NB4 (cell line): ENCODE measurements around the gene ZNF699.
"Not testable (repeated sequence)": the region's sequence is repeated elsewhere in the genome, so short reads cannot be mapped to it uniquely, and the experiment has no call there.

ENCODE experiments used
- DNase-seq: peaks from one replicate; pipeline ENCODE4 v3.0.0; 2010; ENCODE audit warnings: low read depth
- H3K4me3 ChIP-seq: one replicate; pipeline ENCODE4 v1.5.1; 2011; ENCODE audit warnings: mild to moderate bottlenecking, low read depth, low read length, moderate library complexity
- MYC ChIP-seq: IDR thresholded peaks from 2 replicates; pipeline ENCODE4 v1.6.1; 2011; ENCODE audit warnings: low read depth, low read length
- POLR2A ChIP-seq: IDR thresholded peaks from 2 replicates; pipeline ENCODE4 v1.6.1; 2011; ENCODE audit warnings: mild to moderate bottlenecking; ENCODE audit not compliant: insufficient read length; ENCODE audit errors: extremely low read depth
- TF ChIP-seq, protein P1 (sequence below): IDR thresholded peaks from 2 replicates; pipeline ENCODE4 v1.6.1; 2011; ENCODE audit warnings: low read depth, low read length
- TF ChIP-seq, protein P2 (sequence below): IDR thresholded peaks from one replicate; pipeline ENCODE4 v1.5.1; 2012; ENCODE audit warnings: low read depth, low read length

ZNF699 gene

DNA sequence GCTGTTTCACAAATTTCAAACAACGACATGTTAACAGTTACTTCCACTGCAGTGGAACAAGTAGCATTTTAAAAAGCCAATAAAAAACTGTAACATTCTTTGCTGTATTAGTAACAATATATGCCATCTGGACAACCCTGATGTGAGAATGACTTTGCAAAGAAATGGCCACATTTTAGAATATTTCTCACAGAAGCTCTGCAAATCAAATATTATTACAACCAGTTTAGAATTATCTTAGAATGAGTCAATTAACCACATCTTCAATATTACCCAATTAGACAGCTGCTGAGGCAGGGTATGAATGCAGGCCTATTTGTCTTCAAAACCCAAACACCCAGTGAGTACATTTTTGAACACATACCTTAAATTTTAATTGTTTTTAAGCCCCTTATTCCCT, 3.2 kb downstream of the ZNF699 start:
- H3K4me3 ChIP-seq: no peak overlapping the region
- TF ChIP-seq, protein P1, sequence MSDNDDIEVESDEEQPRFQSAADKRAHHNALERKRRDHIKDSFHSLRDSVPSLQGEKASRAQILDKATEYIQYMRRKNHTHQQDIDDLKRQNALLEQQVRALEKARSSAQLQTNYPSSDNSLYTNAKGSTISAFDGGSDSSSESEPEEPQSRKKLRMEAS: no peak
- TF ChIP-seq, protein P2, sequence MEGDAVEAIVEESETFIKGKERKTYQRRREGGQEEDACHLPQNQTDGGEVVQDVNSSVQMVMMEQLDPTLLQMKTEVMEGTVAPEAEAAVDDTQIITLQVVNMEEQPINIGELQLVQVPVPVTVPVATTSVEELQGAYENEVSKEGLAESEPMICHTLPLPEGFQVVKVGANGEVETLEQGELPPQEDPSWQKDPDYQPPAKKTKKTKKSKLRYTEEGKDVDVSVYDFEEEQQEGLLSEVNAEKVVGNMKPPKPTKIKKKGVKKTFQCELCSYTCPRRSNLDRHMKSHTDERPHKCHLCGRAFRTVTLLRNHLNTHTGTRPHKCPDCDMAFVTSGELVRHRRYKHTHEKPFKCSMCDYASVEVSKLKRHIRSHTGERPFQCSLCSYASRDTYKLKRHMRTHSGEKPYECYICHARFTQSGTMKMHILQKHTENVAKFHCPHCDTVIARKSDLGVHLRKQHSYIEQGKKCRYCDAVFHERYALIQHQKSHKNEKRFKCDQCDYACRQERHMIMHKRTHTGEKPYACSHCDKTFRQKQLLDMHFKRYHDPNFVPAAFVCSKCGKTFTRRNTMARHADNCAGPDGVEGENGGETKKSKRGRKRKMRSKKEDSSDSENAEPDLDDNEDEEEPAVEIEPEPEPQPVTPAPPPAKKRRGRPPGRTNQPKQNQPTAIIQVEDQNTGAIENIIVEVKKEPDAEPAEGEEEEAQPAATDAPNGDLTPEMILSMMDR: no peak
- TF ChIP-seq POLR2A (no peak), MYC (no peak)
- DNase-seq: no peak

DNA sequence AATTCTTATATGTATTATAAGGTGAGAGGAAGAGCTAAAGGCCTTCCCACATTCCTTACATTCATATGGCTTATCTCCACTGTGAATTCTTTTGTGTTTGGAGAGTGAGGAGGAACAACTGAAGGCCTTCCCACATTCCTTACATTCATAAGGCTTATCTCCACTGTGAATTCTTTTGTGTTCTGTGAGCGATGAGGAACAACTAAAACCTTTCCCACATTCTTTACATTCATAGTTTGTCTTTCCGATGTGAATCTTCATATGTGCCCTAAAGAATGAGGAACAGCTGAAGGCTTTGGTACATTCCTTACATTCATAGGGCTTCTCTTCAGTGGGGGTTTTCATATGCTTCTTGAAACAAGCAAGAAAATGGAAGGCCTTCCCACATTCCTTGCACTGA, 13.3 kb downstream of the ZNF699 start:
- no peak for DNase-seq
- TF ChIP-seq POLR2A: no peak
- no peak overlapping the region for H3K4me3 ChIP-seq

DNA sequence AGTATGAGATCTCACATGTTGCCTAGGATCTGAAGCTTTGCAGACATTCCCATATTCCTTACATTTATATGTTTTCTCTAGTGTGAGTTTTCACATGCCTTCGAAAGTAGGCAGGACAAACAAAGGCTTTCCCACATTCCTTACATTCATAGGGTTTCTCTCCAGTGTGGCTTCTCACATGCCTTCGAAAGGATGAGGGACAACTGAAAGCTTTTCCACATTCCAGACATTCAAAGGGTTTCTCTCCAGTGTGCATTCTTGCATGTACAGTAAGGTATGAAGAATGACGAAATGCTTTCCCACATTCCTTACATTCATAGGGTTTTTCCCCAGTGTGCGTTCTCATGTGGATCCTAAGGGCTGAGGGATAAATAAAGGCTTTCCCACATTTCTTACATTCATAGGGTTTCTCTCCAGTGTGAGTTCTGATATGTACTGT, 14.2 kb downstream of the ZNF699 start:
- DNase-seq: no peak
- H3K4me3 ChIP-seq: no peak overlapping the region
- TF ChIP-seq, protein P1: no peak
- TF ChIP-seq, protein P2: no peak
- TF ChIP-seq MYC (no peak), POLR2A (no peak)

DNA sequence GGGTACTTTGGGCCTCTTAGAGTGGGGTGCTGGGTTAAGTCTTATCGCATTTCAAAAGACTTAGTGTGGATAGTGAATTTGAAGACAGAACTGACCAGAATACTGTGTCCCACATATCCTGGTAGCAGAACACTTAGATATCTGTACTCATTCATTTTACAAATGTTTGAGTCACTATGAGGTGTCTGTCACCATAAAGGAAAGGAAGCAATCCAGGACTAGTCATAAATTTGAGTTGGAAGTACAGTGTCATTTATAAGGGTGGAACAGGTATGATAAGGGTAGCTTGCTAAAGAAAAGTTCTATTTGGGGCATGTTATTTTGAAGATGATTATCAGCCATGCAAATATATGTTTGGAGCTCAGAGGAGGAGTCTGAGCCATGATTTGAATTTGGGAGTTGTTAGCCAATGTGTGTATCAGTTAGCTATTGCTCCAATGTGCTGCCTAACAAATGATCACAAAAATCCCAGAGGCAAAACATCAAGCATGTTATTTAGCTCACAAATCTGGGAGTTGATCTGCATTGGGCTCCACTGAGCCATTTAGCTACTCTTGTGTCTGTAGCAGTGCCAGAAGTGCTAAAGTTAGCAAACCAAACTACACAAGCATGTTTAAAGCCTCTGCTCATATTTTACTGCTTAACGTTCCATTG, 20.3 kb downstream of the ZNF699 start:
- H3K4me3 ChIP-seq: no peak overlapping the region
- DNase-seq: no peak
- TF ChIP-seq POLR2A (no peak), MYC (no peak)
- TF ChIP-seq, protein P2: no peak
- TF ChIP-seq, protein P1: no peak

DNA sequence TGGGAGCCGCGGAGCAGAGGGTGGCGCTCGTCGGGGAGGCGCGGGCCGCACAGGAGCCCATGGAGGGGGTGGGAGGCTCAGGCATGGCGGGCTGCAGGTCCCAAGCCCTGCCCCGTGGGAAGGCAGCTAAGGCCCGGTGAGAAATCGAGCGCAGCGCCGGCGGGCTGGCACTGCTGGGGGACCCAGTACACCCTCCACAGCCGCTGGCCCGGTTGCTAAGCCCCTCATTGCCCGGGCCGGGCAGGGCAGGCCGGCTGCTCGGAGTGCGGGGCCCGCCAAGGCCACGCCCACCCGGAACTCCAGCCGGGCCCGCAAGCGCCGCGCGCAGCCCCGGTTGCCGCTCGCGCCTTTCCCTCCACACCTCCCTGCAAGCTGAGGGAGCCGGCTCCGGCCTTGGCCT, 26.2 kb downstream of the ZNF699 start:
- H3K4me3 ChIP-seq, DNase-seq: not testable (repeated sequence)

DNA sequence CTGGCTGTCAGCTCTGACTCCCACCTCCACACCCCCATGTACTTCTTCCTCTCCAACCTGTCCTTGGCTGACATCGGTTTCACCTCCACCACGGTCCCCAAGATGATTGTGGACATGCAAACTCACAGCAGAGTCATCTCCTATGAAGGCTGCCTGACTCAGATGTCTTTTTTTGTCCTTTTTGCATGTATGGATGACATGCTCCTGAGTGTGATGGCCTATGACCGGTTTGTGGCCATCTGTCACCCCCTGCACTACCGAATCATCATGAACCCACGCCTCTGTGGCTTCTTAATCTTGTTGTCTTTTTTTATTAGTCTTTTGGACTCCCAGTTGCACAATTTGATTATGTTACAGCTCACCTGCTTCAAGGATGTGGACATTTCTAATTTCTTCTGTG, 58.4 kb downstream of the ZNF699 start:
- TF ChIP-seq POLR2A (no peak), MYC (no peak)
- TF ChIP-seq, protein P1: no peak
- TF ChIP-seq, protein P2: no peak
- DNase-seq: no peak
- no peak overlapping the region for H3K4me3 ChIP-seq

DNA sequence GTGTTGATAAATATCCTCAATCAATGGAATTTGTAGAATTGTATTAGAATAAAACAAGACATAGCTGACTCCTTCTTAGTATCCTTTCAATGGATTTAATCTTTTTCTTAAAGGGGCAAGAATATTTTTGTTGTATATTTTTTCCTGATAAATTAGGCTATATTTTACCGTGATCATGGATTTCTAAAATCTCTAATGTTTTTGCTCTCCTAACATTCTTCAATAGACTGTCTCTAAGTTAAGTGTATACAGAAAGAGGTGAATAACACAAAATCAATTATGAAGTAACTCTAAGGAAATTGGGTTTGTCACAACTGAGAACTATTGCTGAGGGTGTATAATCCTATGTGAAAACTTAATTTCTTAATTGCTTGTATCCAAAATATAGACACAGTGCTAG, 59.0 kb downstream of the ZNF699 start, which contains the start of gene OR7E24:
Gene OR7E24, plus strand, starts transcription at position 301 of the 400 bp plus-strand sequence. CDS start 114 bp downstream, outside the sequence.
- H3K4me3 ChIP-seq: no peak within 1 kb of the TSS
- TF ChIP-seq MYC (no peak), POLR2A (no peak)
- TF ChIP-seq, protein P2: no peak
- TF ChIP-seq, protein P1: no peak
- no peak for DNase-seq
